Ishikawa (cell line): ENCODE measurements around the gene UBA3.

Experiments used
- CEBPB ChIP-seq: IDR thresholded peaks from 2 replicates; pipeline ENCODE4 v1.6.1; 2012
- CREB1 ChIP-seq: IDR thresholded peaks from 2 replicates; pipeline ENCODE4 v1.6.1; 2012; ENCODE audit warnings: low read depth
- EGR1 ChIP-seq: IDR thresholded peaks from 2 replicates; pipeline ENCODE4 v1.6.1; 2012
- EP300 ChIP-seq: IDR thresholded peaks from 2 replicates; pipeline ENCODE4 v1.6.1; 2012; ENCODE audit warnings: borderline replicate concordance
- FOXM1 ChIP-seq: IDR thresholded peaks from 2 replicates; pipeline ENCODE4 v1.6.1; 2012; ENCODE audit warnings: low read depth, borderline replicate concordance
- NFIC ChIP-seq: IDR thresholded peaks from 2 replicates; pipeline ENCODE4 v1.6.1; 2012
- RAD21 ChIP-seq: IDR thresholded peaks from 2 replicates; pipeline ENCODE4 v1.6.1; 2012; ENCODE audit warnings: low read depth
- TAF1 ChIP-seq: IDR thresholded peaks from 2 replicates; pipeline ENCODE4 v1.6.1; 2012; ENCODE audit warnings: low read depth, mild to moderate bottlenecking
- TCF12 ChIP-seq: IDR thresholded peaks from 2 replicates; pipeline ENCODE4 v1.6.1; 2012; ENCODE audit warnings: low read depth
- TEAD4 ChIP-seq: IDR thresholded peaks from 2 replicates; pipeline ENCODE4 v1.6.1; 2012
- YY1 ChIP-seq: IDR thresholded peaks from 2 replicates; pipeline ENCODE4 v1.6.1; 2012; ENCODE audit warnings: low read depth
- ZBTB7A ChIP-seq: IDR thresholded peaks from 2 replicates; pipeline ENCODE4 v1.6.1; 2012; ENCODE audit warnings: low read depth
- TF ChIP-seq, protein P1 (sequence below): IDR thresholded peaks from 2 replicates; pipeline ENCODE4 v1.6.1; 2012
- TF ChIP-seq, protein P2 (sequence below): IDR thresholded peaks from 2 replicates; pipeline ENCODE4 v1.6.1; 2012
- TF ChIP-seq, protein P3 (sequence below): IDR thresholded peaks from 2 replicates; pipeline ENCODE4 v1.6.1; 2012; ENCODE audit warnings: low read depth, mild to moderate bottlenecking

Gene UBA3

DNA sequence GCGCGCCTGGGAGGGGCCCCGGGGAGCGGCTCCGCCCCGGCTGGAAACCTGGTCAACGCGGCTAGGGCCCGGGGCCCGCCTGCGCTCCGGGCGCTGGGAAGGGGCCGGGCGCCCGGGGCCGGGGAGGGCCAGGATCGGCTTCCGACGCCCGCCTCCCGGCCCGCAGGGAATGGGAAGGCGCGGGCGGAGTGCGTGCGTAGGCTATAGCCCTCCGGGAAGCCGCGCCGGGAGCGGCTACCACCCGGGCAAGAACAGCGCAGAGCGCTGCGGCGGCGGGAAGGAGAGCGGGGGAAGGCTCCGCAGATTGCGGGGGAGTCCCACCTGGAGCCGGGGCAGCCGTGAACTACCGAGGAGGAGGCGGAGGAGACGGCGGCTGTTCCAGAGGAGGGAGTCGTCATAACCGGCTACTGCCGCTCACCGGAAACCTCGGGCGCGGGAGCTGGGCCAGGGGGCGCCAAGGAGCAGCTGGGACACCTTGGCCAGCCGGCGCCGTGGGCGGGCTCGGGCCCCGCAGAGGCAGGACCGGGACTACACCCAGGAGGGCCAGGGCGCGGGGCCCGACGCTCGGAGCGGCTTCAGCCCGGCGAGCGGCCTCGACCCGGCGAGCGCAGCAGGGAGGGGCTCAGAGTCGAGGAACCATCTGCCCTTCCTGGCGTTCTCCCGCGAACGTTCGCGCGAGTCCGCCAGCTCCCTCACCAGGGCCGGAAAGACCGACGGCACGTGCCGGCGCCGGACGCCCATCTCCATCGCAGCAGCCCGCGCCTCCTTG lies 66.7 kb downstream of the UBA3 start, which contains the start of gene EOGT:
TSS of gene EOGT (minus strand) at position 432 of the 769 bp plus-strand sequence. CDS start 3,838 bp downstream, outside the sequence.
- no peak; the same call in 1 of the 2 replicates for TF ChIP-seq TCF12
- peak; percentile 32; the same call in 1 of the 2 replicates for TF ChIP-seq EP300
- TF ChIP-seq FOXM1, result no peak
- TF ChIP-seq, protein P1, sequence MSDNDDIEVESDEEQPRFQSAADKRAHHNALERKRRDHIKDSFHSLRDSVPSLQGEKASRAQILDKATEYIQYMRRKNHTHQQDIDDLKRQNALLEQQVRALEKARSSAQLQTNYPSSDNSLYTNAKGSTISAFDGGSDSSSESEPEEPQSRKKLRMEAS, result peak; percentile 98
- 0 out of 2 replicates have a peak, but pooled peaks have one; percentile 45 for TF ChIP-seq TAF1
- peak; percentile 21; the same call in 1 of the 2 replicates for TF ChIP-seq NFIC
- 0 out of 2 replicates have a peak, but pooled peaks have one; percentile 9 for TF ChIP-seq EGR1
- 0 out of 2 replicates have a peak, but pooled peaks have one; percentile 26 for TF ChIP-seq CREB1
- TF ChIP-seq, protein P2, sequence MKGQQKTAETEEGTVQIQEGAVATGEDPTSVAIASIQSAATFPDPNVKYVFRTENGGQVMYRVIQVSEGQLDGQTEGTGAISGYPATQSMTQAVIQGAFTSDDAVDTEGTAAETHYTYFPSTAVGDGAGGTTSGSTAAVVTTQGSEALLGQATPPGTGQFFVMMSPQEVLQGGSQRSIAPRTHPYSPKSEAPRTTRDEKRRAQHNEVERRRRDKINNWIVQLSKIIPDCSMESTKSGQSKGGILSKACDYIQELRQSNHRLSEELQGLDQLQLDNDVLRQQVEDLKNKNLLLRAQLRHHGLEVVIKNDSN, result peak; percentile 77

DNA sequence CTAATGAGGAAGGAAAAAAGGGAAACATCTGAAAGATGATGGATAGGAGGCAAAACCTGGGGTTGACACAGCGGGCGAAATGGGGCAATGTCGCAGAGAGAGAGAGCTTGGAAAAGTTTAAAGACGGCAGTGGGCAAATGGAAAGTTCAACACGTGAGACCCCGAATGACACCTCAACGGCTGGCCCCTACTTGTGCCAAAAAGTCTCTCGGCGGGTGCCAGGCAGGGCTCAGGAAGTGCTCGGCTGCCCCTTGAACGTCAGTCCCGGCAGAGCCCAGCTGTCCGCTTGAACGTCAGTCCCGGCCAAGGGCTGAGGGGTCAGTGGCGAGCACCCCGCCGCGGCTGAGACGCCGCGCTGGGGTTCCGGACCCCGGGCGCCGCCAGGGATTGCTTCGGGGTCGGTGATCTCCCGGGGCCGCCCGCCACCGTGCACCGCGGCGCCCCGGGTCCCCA lies 67.3 kb downstream of the UBA3 start:
- TF ChIP-seq CREB1, result no peak
- no peak for TF ChIP-seq EGR1
- no peak; the same call in 1 of the 2 replicates for TF ChIP-seq TCF12
- TF ChIP-seq, protein P2, result no peak
- TF ChIP-seq, protein P1, result no peak
- no peak for TF ChIP-seq NFIC
- TF ChIP-seq ZBTB7A, result no peak
- no peak for TF ChIP-seq RAD21
- TF ChIP-seq, protein P3, sequence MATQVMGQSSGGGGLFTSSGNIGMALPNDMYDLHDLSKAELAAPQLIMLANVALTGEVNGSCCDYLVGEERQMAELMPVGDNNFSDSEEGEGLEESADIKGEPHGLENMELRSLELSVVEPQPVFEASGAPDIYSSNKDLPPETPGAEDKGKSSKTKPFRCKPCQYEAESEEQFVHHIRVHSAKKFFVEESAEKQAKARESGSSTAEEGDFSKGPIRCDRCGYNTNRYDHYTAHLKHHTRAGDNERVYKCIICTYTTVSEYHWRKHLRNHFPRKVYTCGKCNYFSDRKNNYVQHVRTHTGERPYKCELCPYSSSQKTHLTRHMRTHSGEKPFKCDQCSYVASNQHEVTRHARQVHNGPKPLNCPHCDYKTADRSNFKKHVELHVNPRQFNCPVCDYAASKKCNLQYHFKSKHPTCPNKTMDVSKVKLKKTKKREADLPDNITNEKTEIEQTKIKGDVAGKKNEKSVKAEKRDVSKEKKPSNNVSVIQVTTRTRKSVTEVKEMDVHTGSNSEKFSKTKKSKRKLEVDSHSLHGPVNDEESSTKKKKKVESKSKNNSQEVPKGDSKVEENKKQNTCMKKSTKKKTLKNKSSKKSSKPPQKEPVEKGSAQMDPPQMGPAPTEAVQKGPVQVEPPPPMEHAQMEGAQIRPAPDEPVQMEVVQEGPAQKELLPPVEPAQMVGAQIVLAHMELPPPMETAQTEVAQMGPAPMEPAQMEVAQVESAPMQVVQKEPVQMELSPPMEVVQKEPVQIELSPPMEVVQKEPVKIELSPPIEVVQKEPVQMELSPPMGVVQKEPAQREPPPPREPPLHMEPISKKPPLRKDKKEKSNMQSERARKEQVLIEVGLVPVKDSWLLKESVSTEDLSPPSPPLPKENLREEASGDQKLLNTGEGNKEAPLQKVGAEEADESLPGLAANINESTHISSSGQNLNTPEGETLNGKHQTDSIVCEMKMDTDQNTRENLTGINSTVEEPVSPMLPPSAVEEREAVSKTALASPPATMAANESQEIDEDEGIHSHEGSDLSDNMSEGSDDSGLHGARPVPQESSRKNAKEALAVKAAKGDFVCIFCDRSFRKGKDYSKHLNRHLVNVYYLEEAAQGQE, result no peak
- no peak for TF ChIP-seq TEAD4
- TF ChIP-seq FOXM1, result no peak
- no peak for TF ChIP-seq YY1
- TF ChIP-seq TAF1, result no peak
- no peak for TF ChIP-seq CEBPB
- TF ChIP-seq EP300, result no peak

DNA sequence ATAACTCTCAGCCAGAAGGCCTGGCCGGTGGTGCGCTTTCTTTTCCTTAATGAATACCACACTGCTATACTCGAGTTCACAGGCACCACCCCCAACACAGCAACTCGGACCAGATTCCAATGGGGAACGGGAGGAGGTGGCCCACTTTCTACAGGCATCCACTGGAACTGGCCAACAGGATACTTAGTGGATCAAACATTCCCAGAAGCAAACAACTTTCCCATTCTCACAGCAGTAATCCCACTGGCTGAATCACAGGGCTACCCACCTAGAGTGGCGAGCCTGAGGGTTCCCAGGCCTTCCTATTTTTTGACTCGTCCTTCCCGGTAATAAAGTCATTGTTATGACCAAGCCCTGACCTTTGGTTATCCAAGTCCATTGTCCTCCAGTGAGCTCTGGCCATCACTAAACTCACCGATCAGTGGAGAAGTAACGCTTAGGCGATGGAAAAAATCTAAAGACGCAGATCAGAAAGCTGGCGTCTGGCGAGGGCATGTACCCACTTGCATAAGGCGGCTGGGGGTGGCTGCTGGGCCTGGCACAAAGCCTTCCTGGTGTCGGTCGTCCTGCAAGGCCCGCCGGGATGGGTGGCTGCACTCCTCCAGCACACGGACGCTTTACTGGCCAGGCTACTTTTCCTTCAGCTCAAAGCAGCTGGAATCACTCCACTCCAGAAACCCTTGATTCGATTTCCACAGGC lies 67.9 kb downstream of the UBA3 start:
- TF ChIP-seq YY1 (no peak), RAD21 (no peak), EGR1 (no peak), TAF1 (no peak)
- TF ChIP-seq, protein P2, result no peak

DNA sequence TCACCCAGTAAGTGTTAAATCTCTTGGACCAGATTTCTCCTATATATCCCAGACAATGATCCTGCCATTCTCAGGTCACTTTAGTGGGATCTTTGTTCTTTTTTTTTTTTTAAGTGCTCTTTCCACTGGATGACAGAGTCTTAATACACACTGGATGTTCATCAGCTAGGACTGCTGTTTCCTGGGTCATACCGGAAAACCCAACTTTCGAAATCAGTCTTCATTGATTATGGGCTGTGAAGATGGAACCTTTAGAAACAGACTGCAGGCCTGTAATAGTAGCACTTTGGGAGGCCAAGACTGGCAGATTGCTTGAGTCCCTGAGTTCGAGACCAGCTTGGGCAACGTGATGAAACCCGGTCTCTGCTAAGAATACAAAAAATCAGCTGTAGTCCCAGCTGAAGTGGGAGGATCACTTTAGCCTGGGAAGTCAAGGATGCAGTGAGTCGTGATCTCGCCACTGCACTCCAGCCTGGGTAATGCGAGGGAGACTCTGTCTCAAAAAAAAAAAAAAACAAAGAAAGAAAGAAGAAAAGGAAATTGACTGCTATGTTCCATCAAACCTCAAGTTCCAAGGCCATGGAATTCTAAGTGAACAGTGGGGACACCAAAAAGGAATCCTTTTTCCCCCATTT lies 69.0 kb downstream of the UBA3 start:
- TF ChIP-seq, protein P2, result no peak
- TF ChIP-seq FOXM1, result no peak
- no peak for TF ChIP-seq RAD21
- no peak for TF ChIP-seq EGR1
- no peak for TF ChIP-seq NFIC
- no peak for TF ChIP-seq TEAD4
- no peak for TF ChIP-seq CREB1
- TF ChIP-seq, protein P1, result no peak
- TF ChIP-seq TAF1, result no peak

DNA sequence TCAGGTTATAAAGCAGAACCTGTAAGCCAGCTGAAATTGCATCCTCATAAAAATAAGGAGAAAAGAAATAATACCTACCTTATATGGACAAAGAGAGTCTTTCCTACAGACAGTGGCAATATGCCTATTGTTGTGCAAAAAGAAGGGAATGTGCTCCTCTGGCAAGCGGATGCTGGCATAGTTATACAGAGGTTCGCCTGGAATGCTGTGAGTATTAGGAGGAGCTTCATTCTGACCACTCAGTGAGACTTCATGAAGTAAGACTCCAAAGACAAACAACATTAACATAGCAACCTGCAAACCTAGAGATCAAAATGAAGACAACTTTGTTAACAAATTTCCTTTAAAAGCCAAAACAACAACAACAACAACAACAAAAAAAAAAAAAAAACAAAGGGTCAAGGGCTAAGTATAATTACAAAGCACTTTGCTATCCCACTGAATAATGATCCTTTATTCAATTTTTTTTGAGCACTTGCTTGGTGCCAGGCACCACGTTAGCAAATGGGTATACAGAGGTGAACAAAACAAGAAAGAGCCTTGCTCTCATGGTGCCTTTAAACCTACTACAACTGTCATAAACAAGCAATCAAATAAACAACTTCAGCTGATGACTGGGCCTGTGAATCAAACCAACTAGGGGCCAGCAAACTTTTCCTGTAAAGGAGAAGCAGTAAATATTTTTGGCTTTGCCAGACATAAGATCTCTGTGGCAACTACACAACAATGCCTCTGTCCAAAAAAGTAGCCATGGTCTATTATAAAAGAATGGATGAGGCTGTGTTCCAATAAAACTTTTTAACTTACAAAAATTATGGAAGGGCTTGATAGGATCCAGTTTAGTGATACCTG lies 70.4 kb downstream of the UBA3 start:
- TF ChIP-seq TEAD4 (no peak), CEBPB (no peak), EP300 (no peak), CREB1 (no peak), YY1 (no peak), EGR1 (no peak), ZBTB7A (no peak), RAD21 (no peak), TAF1 (no peak), NFIC (no peak), FOXM1 (no peak), TCF12 (no peak)
- TF ChIP-seq, protein P2, result no peak
- TF ChIP-seq, protein P3, result no peak
- TF ChIP-seq, protein P1, result no peak
